Breast epithelium (tissue), 4 donors: Measurements from ENCODE around the gene DNASE1L3. TPM values are rescaled to one million over a fixed set of nuclear protein-coding genes. Genes with fewer than 3 reads are reported as not detected.
"Not testable (repeated sequence)": the region's sequence is repeated elsewhere in the genome, so short reads cannot be mapped to it uniquely, and the experiment has no call there.

Source experiments
- DNase-seq, 2 donors: peaks; one replicate each; pipeline ENCODE4 v3.0.0-alpha.2; 2019; ENCODE audit warnings: low spot score in 2 of 2
- H3K27ac ChIP-seq, 2 donors: fragments of 200-600 bp; sonication (generic) in 1 of 2; one replicate each; pipeline ENCODE4 v1.5.1; 2016 to 2019; ENCODE audit warnings: mild to moderate bottlenecking in 1 of 2
- H3K27me3 ChIP-seq, 2 donors: fragments of 200-600 bp; sonication (generic) in 1 of 2; one replicate each; pipeline versions ENCODE4 v1.5.1 to v1.6.0; 2017 to 2019; ENCODE audit warnings: control low read depth in 1 of 2, mild to moderate bottlenecking in 1 of 2
- H3K36me3 ChIP-seq: fragments of 200-600 bp; one replicate; pipeline ENCODE4 v1.5.1; 2019
- H3K4me1 ChIP-seq, 2 donors: fragments of 200-600 bp; sonication (generic); one replicate each; pipeline ENCODE4 v1.5.1; 2016 to 2019; ENCODE audit warnings: control low read depth in 1 of 2
- H3K4me3 ChIP-seq, 3 donors: fragments of 200-600 bp; sonication (generic); 1 replicate in 2 of 3; 2 replicates in 1 of 3; pipeline ENCODE4 v1.5.1; 2016 to 2019; ENCODE audit warnings: mild to moderate bottlenecking in 3 of 3, moderate library complexity in 2 of 3
- H3K9me3 ChIP-seq, 2 donors: fragments of 200-600 bp; sonication (generic) in 1 of 2; one replicate each; pipeline ENCODE4 v1.5.1; 2016 to 2019; ENCODE audit warnings: control low read depth in 1 of 2
- POLR2A ChIP-seq: fragments of 450-650 bp; IDR thresholded peaks from one replicate; pipeline ENCODE4 v1.6.1; 2016; ENCODE audit warnings: antibody characterized with exemption, mild to moderate bottlenecking, moderate library complexity
- POLR2AphosphoS5 ChIP-seq, 3 donors: sonication (generic); formaldehyde crosslinking; IDR thresholded peaks; one replicate each; pipeline ENCODE4 v1.6.1; 2017; ENCODE audit warnings: antibody characterized with exemption in 3 of 3
- intact Hi-C: fragments of 100-400 bp; cut with DNase I; formaldehyde crosslinking; loops from one replicate; pipeline ENCODE4 v1.15.1; 2023; ENCODE audit warnings: low total_unique reads
- total RNA-seq, 3 donors: library from RNA; depleted of rRNA; stranded (reverse); fragments of >200 nt; gene quantifications; one replicate each; pipeline ENCODE4 v1.1.0, GENCODE V29; 2016
- TF ChIP-seq, protein P1 (sequence below), 3 donors: fragments of 450-650 bp; IDR thresholded peaks; one replicate each; pipeline ENCODE4 v1.5.1; 2016 to 2017; ENCODE audit warnings: antibody characterized with exemption in 3 of 3, mild to moderate bottlenecking in 3 of 3, moderate library complexity in 3 of 3

DNASE1L3 gene
- total RNA-seq, 3 donors from 2014 or later: 0.44 to 9.2 (median 5.6) TPM

GRCh38 chr3:58205981-58206380 lies 4.8 kb downstream of the DNASE1L3 start:
- Histone ChIP-seq H3K4me1 (no peaks in the 10 kb centered on the region), H3K27me3 (no peaks in the 10 kb centered on the region), H3K4me3 (no peak overlapping the region), H3K36me3 (no peaks in the 10 kb centered on the region), H3K27ac (no peak overlapping the region), H3K9me3 (no peaks in the 10 kb centered on the region)
- intact Hi-C loops: no loop called here
- DNase-seq: no peak
- TF ChIP-seq POLR2A: no peak
- no peak for TF ChIP-seq POLR2AphosphoS5 (IDR thresholded peaks at IDR 0.05)
- TF ChIP-seq, protein P1, sequence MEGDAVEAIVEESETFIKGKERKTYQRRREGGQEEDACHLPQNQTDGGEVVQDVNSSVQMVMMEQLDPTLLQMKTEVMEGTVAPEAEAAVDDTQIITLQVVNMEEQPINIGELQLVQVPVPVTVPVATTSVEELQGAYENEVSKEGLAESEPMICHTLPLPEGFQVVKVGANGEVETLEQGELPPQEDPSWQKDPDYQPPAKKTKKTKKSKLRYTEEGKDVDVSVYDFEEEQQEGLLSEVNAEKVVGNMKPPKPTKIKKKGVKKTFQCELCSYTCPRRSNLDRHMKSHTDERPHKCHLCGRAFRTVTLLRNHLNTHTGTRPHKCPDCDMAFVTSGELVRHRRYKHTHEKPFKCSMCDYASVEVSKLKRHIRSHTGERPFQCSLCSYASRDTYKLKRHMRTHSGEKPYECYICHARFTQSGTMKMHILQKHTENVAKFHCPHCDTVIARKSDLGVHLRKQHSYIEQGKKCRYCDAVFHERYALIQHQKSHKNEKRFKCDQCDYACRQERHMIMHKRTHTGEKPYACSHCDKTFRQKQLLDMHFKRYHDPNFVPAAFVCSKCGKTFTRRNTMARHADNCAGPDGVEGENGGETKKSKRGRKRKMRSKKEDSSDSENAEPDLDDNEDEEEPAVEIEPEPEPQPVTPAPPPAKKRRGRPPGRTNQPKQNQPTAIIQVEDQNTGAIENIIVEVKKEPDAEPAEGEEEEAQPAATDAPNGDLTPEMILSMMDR (IDR thresholded peaks at IDR 0.05): no peak

DNA sequence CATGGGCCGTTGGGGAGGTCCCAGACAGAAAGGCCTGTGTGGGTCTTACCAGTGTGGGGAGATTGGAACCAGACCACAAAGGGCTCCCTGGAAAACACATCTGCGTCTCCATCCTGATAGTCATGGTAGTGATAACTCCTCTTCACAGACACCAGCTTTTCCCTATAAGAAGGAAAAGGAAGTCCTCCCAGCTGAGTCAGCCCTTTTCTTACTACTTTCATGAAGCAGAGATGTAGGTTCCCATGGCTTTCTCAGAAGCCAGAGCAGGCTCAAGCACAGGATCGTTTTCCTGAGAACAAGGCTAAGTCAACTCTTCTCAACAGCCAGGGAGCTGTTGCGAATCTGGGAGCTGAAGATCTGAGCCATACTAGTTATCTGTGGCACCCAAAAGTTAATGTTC lies 6.1 kb downstream of the DNASE1L3 start:
- Histone ChIP-seq H3K4me1 (no peaks in the 10 kb centered on the region), H3K36me3 (no peaks in the 10 kb centered on the region), H3K27me3 (no peaks in the 10 kb centered on the region), H3K4me3 (no peak overlapping the region), H3K27ac (no peak overlapping the region), H3K9me3 (no peaks in the 10 kb centered on the region)
- intact Hi-C loops: no loop called here
- TF ChIP-seq, protein P1 (IDR thresholded peaks at IDR 0.05): no peak
- TF ChIP-seq POLR2AphosphoS5 (IDR thresholded peaks at IDR 0.05): no peak
- TF ChIP-seq POLR2A: no peak
- no peak for DNase-seq

- TF ChIP-seq POLR2A (no peak), POLR2AphosphoS5 (IDR thresholded peaks at IDR 0.05) (no peak)
- TF ChIP-seq, protein P1 (IDR thresholded peaks at IDR 0.05): no peak
- Histone ChIP-seq H3K27me3 (no peaks in the 10 kb centered on the region), H3K27ac (no peak overlapping the region), H3K36me3 (no peaks in the 10 kb centered on the region), H3K4me3 (no peak overlapping the region), H3K9me3 (no peaks in the 10 kb centered on the region), H3K4me1 (no peaks in the 10 kb centered on the region)
- DNase-seq: no peak
- intact Hi-C loops: no loop called here
These were observed 7.2 kb downstream of the DNASE1L3 start for GRCh38 chr3:58203541-58203940.

DNA sequence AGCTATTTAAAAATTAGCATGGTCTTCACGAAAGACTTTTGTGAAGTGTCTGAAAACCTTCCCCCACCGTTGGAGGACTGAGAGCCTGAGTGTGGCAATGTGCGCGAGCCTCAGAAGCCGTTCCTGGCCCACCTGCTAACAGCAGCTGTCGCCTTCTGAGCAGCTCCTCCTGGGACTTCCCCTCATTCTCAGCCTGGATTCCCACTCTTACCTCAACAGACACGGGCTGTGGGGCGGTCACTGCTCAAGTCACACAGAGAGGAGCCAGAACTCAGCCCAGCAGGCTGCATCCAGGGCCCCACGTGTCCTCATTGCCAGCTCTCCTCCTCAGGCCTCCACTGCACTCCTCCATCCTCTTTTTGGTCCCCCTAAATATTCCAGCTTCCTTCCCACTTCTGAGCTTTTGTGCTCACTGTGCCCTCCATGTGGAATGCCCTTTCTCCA lies 7.8 kb downstream of the DNASE1L3 start:
- no peaks in the 10 kb centered on the region for H3K36me3 ChIP-seq
- DNase-seq: no peak
- intact Hi-C loops: no loop called here
- no peak overlapping the region for H3K27ac ChIP-seq
- H3K27me3 ChIP-seq: no peaks in the 10 kb centered on the region
- TF ChIP-seq POLR2AphosphoS5 (IDR thresholded peaks at IDR 0.05): no peak
- TF ChIP-seq POLR2A: no peak
- TF ChIP-seq, protein P1 (IDR thresholded peaks at IDR 0.05): no peak
- H3K9me3 ChIP-seq: no peaks in the 10 kb centered on the region
- no peaks in the 10 kb centered on the region for H3K4me1 ChIP-seq
- H3K4me3 ChIP-seq: no peak overlapping the region

DNA sequence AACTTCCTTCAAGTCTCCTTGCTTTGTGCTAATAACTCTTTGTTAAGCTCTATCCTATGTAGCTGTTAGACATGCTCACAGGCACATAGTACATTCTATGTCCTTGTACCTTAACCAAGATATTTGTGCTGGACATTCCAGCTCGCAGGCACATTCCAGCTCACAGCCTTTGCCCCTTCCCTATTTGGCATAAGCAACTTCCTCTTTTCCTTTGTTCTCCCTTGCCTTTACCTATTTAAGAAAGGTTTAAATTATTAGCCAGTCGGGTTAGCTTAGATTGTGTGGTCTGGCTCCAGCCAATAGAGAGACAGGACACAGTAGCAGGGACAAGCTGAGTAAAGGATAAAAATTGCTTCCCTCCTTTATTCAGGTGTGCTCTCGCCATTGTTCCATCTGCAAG lies 9.3 kb downstream of the DNASE1L3 start:
- H3K27ac ChIP-seq, intact Hi-C loops, DNase-seq: not testable (repeated sequence)

DNA sequence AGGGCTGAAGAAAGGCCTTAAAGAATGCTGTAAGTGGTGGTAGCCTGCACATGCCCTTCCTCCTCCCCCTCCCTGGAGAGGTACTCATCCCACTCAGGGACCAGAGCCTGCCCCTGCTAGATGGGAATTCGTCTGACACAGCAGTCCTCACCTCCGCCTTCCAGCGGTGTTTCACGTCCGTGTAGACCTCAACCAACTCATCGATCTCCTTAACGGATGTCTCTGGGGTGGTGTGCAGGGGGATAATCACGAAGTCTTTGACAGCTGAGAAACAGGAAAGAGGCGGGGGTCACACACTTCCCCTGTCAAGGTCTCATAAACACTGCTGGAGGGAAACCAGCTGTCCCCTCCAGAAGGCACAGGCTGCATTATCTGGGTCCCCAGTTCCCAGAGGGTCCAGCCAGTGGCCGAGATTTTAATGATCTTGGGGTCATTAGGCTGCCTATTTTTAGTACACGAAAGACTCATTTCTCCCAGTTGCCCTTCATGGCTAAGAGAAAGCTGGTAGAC lies 9.9 kb downstream of the DNASE1L3 start:
- no peaks in the 10 kb centered on the region for H3K36me3 ChIP-seq
- no peak for DNase-seq
- TF ChIP-seq POLR2A (no peak), POLR2AphosphoS5 (IDR thresholded peaks at IDR 0.05) (no peak)
- TF ChIP-seq, protein P1 (IDR thresholded peaks at IDR 0.05): no peak
- H3K4me3 ChIP-seq: no peak overlapping the region
- no peaks in the 10 kb centered on the region for H3K27me3 ChIP-seq
- peak overlapping the region in 1 of 2 donors; percentile 30 for H3K27ac ChIP-seq
- intact Hi-C loops: no loop called here
- H3K4me1 ChIP-seq: no peaks in the 10 kb centered on the region
- H3K9me3 ChIP-seq: no peaks in the 10 kb centered on the region

More for the DNA sequence above, 9.3 kb downstream of the DNASE1L3 start:
- H3K9me3 ChIP-seq, H3K4me3 ChIP-seq, H3K36me3 ChIP-seq, H3K27me3 ChIP-seq, H3K4me1 ChIP-seq: not testable (repeated sequence)
